HG03439 (cell line): ENCODE data around the gene FGF11.
"Not testable (repeated sequence)": the region's sequence is repeated elsewhere in the genome, so short reads cannot be mapped to it uniquely, and the experiment has no call there.

ENCODE experiments used
- ATAC-seq: cut with Tn5 transposase; IDR thresholded peaks from one replicate; pipeline ENCODE4 v1.9.1; 2021; ENCODE audit warnings: mild to moderate bottlenecking, moderate library complexity; ENCODE audit not compliant: unreplicated experiment

The FGF11 gene

GRCh38 chr17:7460850-7461660 lies 21.7 kb downstream of the FGF11 start:
- ATAC-seq, result no peak

GRCh38 chr17:7462474-7463371 lies 23.4 kb downstream of the FGF11 start:
- no peak for ATAC-seq

GRCh38 chr17:7463372-7463846 lies 24.1 kb downstream of the FGF11 start:
- ATAC-seq, result no peak

- no peak for ATAC-seq
Observed at GRCh38 chr17:7464081-7464480, 24.8 kb downstream of the FGF11 start.

GRCh38 chr17:7465597-7466275 lies 26.4 kb downstream of the FGF11 start:
- ATAC-seq, result no peak

- no peak for ATAC-seq
Observed at GRCh38 chr17:7466318-7466638, 27.0 kb downstream of the FGF11 start.

- ATAC-seq, result no peak
Observed at GRCh38 chr17:7466639-7467341, 27.5 kb downstream of the FGF11 start.

GRCh38 chr17:7467498-7467897 lies 28.2 kb downstream of the FGF11 start:
- no peak for ATAC-seq

GRCh38 chr17:7468290-7468689 lies 29.0 kb downstream of the FGF11 start:
- ATAC-seq, result no peak

GRCh38 chr17:7468804-7469389 lies 29.6 kb downstream of the FGF11 start:
- ATAC-seq, result no peak

GRCh38 chr17:7469843-7470242 lies 30.5 kb downstream of the FGF11 start:
- ATAC-seq, result not testable (repeated sequence)

- ATAC-seq, result not testable (repeated sequence)
Observed at GRCh38 chr17:7470457-7470973, 31.2 kb downstream of the FGF11 start.

GRCh38 chr17:7471729-7472128 lies 32.4 kb downstream of the FGF11 start:
- no peak for ATAC-seq

- not testable (repeated sequence) for ATAC-seq
Observed at GRCh38 chr17:7474767-7475166, 35.5 kb downstream of the FGF11 start.

- ATAC-seq, result no peak
Observed at GRCh38 chr17:7475764-7476422, 36.6 kb downstream of the FGF11 start.

GRCh38 chr17:7476494-7476893 lies 37.2 kb downstream of the FGF11 start:
- no peak for ATAC-seq

GRCh38 chr17:7476951-7477350 lies 37.6 kb downstream of the FGF11 start:
- no peak for ATAC-seq

- ATAC-seq, result no peak
Observed at GRCh38 chr17:7477392-7478275, 38.3 kb downstream of the FGF11 start.
